ENCODE measurements around the gene MPV17L2. TPM values are rescaled to one million over a fixed set of nuclear protein-coding genes. Genes with fewer than 3 reads are reported as not detected.
"Not testable (repeated sequence)": the region's sequence is repeated elsewhere in the genome, so short reads cannot be mapped to it uniquely, and the experiment has no call there.

Gene MPV17L2
- 42.3 and 54.3 TPM in 2 replicates for total RNA-seq (2014; rRNA removed; shearing (Covaris generic))

DNA sequence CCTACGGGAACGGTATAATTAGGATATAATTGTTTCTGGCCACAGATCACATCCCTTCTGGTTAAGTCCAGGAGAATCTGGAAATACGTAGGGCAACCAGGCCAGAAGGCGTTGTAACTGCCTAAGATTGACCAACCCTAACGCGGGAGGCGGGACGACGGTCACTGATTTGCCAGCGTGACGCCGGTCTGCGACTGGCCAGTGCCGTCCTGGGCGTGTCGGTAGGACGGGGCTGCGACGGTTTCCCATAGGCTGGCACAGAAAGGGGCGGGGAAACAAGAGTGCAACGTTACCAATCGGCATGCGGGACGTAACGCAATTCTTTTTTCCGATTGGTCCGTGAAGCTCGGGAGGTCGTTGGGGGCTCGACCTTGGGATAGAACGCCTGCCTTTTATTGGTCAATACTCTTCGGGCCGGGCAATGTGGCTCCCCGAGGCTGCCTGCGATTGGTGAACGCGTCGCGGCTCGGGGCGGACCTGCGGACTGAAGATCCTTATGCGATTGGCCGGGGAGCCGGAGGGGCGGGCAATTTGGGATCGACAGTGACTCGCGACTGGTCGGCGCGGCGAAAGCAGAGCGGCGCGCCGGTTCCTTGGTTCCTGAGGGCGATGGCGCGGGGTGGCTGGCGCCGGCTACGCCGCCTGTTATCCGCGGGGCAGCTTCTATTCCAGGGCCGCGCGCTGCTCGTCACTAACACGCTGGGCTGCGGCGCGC is at the start of gene MPV17L2:
Gene MPV17L2, plus strand, starts transcription at position 546 of the 715 bp plus-strand sequence. Its CDS starts 64 bp downstream, at position 610.
- peak; percentile 97 for DNase-seq (ENCODE audit: low spot score)

DNA sequence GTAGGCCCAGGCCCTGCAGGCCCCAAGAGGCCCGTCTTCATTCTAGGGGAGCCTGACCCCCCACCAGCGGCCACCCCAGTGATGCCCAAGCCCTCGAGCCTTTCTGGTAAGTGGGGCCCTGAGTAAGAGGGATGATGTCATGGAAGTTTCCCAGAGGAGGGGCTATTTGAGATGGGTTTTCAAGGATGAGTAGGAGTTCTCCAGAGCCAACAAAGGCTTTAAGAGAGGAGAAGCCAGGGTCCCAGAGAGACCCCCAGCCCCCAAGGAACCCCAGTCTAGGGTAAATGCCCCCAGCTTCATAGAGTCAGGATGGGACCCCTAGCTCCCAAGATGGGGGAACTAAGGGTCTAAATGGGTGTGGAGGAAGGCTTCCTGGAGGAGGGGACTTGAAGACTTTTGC is 49.1 kb upstream of the MPV17L2 start:
- DNase-seq (ENCODE audit: low spot score), result no peak

DNA sequence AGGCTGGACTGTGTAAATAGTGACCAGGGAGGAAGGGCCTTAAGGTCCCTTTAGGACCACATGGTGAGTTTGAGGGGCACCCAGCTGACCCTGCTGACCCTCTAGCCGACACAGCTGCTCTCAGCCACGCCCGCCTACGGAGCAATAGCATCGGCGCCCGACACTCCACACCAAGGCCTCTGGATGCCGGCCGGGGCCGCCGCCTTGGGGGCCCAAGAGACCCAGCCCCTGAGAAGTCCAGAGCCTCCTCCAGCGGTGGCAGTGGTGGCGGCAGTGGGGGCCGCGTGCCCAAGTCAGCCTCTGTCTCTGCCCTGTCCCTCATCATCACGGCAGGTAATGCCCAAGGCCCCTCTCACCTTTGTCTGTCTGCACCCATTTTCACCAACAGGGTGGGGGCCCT is 48.7 kb upstream of the MPV17L2 start:
- no peak for DNase-seq (ENCODE audit: low spot score)

DNA sequence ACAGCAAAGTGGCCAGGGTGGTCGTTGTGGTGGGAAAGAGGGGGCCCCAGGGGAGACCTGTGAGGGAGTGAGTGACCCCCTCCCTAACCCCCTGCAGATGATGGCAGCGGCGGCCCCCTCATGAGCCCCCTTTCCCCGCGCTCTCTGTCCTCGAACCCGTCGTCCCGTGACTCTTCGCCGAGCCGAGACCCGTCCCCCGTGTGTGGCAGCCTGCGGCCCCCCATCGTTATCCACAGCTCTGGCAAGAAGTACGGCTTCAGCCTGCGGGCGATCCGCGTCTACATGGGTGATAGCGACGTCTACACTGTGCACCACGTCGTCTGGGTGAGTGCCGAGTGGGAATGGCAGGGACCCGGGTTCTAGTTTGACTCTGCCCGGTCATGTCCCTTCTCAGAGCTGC is 48.1 kb upstream of the MPV17L2 start:
- DNase-seq (ENCODE audit: low spot score), result no peak

DNA sequence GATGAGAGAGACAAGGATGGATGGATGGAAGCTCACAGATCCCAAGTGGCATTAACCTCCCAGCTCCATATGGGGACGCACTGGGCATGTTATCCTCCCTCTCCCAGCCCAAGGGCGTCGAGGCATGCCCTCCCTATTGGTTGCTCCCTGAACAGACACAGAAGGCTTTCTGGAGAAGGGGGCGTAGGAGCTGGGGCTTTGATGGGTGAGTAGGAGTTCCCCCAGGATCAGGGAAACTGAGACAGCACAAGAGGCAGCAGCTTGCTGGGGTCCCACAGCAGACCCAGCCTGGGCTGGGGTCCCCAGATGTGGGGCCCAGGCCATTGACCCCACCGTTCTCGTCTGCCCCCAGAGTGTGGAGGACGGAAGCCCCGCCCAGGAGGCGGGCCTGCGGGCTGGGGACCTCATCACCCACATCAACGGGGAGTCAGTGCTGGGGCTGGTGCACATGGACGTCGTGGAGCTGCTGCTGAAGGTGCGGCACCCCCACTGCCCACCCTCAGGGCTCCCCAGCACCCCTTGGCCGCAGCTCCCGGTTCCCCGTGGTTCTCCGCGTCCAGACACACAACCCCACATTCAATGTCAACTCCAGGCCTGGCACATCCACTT is 47.5 kb upstream of the MPV17L2 start:
- DNase-seq (ENCODE audit: low spot score), result no peak

DNA sequence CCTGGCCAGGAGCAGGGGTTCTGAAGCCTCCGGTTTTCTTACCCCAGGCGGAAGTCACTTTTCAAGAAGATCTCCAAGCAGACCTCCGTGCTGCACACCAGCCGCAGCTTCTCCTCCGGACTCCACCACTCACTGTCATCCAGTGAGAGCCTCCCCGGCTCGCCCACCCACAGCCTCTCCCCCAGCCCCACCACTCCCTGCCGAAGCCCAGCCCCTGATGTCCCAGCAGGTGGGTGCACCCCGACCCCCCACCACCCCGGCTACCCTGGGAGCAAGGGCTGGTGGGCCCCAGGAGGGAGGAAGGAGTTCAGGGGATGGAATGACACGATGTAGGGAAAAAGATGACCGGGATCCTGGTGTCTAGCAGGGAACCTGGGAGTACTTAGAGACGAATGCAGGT is 45.6 kb upstream of the MPV17L2 start:
- no peak for DNase-seq (ENCODE audit: low spot score)

DNA sequence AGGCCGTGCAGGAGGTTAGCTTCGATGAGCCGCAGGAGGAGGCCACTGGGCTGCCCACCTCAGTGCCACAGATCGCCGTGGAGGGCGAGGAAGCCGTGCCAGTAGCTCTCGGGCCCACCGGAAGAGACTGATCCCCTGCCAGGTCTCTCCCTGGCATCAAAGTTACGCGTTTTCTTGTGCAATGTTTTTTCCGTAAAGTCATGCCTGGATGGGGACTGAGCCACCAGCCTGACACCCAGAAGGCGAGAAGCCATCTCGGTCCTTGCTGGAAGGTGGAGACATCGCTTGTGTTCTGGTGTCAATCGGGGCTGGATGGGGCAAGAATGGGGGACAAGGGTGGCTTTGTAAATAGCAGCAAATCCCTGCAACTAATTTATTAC is 43.4 kb upstream of the MPV17L2 start:
- no peak for DNase-seq (ENCODE audit: low spot score)

DNA sequence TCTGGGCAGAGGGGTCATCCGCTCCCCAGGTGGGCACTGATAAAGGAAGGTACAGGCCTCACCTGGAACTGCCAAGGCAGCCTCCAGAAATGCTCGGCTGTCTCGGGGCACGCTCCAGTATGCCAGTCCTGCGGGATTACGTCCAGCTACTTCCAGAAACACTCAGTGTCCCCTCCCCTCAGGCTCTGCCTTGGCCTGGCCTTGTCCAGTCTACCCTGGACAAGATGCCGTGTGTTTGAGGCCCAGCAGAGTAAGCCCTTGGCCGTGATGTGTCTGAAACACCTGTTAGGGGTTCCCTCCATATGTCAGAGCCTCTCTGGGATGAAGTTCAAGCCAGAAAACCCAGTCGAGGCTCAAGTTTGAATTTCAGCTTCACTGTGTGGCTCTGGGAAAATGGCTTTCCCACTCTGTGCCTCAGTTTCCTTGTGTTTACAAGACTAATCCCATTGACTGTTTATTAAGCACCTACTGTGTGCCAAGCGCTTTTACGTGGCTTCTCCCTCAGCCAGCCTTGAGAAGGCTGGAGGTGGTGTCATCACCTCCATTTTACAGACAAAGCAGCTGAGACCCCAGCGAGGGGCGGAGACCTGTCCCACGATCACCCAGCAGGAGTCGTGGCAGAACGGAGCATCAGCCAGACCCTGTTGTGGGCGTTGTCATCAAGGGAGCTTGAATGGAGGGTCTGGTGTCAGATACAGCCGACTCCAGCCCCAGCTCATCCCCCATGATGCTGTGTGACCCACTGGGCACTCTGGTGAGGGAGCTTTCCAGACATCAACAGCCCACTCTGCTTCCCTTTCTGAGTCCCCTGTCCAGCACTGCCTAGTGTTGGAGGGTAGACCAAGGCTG is 42.0 kb upstream of the MPV17L2 start:
- no peak for DNase-seq (ENCODE audit: low spot score)

DNA sequence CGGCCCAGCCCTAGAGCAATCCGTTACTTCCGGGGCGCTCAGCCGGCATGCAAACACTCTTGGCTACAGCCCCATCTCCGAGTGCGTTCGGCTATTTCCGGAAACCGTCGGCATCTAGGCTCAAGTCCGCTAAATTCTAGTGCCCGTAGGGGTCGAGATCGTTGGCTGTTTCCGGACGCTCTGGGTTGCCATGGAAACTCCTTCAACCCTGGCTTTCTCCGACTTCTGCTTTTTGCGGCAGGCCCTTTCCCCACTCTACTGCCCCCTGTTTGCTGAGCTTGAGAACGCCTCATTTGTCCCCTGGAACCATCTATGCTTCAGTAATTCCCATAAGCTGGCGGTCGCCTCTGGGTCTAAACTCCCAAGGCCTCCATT is 40.6 kb upstream of the MPV17L2 start:
- peak; percentile 90 for DNase-seq (ENCODE audit: low spot score)

DNA sequence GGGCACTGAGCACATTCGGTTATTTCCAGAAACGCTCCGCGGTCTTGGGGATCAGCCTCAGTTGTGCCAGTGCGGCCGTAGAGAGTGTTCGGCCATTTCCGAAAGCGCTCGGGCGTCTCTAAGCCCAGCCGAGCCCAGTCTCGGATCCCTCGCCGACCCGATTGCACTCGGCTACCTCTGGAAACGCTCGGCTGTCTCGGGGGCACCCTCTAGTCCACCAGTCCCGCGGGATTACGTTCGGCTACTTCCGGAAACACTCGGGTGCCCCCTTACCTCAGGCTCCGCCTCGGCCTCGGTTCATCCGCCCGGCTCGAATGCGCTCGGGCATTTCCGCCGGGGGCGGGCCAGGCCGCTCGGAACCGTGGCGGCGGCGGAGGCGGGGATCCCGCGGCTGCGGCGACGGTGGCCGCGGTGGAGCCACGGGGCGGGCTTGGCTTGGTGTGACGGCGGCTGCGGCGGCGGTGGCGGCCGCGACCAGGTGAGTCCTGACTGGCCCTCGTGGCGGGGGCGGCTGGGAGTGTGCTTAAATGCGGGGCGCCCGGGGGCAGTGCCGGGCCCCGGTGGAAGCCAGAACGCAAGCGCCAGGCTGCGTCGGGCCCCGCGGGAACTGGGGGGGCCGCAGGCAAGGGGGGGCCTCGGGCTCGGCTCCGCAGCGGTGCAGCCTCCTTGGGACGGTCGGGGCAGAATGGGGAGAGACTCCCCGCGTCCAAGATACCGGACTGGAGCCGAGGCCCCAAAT is 40.0 kb upstream of the MPV17L2 start, which contains the start of gene PIK3R2:
Gene PIK3R2, plus strand, starts transcription at position 347 of the 739 bp plus-strand sequence. CDS start 2,717 bp downstream, outside the sequence.
- DNase-seq (ENCODE audit: low spot score), result peak; percentile 97

DNA sequence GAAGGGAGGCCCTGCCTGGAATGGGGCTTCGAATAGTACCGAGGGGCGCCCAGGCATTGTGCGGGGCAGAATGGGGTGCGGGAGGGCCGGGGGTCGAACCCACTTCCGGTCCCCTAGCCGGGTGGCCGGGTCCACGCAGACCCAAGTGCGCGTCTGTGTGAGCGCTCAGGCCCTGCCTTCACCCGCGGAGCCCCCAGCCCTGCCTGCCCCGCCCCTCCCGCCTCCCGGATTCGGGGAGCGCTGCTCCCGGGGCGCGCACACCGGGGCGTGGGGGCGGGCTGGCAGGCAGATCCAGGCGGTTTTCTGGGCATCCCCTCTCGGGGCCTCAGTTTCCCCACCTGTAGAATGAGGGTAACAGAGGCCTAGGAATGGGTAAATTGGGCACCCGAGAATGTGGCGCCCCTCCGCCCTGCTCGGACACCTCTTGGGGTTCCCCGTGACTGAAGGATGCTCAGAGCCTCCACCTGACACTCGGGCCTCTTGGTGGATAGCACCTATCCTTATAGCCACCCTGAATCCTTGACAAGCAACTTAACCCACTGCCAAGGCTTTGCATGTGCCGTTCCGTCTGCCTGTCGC is 39.4 kb upstream of the MPV17L2 start:
- DNase-seq (ENCODE audit: low spot score), result no peak

DNA sequence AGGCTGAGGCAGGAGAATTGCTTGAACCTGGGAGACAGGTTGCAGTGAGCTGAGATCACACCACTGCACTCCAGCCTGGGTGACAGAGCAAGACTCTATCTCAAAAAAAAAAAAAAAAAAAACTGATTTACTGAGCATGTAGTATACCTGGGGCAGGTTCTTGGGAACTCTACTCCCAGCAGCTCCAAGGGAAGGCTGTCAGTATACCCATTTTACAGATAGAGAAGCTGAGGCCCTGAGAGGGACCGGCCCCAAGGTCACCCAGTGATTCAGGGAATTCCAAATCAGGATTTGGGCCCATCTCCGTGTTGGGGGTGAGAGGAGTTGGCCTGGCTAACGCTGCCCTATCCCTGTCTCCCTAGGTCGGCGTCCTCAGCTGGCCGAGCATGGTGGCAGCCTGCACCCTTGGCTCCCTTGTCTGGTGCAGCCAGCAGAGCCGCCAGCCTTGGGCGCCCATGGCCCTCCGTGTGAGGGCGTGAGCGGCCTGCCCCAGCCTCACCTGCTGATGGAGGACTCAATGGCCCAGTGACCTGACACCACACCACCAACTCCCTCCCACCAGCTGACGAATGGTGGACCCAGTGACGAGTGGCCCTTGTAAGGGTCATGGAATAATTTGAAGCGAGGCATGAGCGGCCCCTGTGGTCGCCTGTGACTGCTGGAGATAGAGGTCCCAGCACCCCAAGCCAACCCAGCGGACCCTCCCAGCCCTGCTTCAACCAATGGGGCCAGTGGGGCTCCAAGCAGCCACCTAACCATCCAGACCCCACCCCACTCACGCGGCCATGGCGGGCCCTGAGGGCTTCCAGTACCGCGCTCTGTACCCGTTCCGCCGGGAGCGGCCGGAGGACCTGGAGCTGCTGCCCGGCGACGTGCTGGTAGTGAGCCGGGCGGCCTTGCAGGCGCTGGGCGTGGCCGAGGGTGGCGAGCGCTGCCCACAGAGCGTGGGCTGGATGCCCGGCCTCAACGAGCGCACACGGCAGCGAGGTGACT is 37.6 kb upstream of the MPV17L2 start:
- DNase-seq (ENCODE audit: low spot score), result no peak

DNA sequence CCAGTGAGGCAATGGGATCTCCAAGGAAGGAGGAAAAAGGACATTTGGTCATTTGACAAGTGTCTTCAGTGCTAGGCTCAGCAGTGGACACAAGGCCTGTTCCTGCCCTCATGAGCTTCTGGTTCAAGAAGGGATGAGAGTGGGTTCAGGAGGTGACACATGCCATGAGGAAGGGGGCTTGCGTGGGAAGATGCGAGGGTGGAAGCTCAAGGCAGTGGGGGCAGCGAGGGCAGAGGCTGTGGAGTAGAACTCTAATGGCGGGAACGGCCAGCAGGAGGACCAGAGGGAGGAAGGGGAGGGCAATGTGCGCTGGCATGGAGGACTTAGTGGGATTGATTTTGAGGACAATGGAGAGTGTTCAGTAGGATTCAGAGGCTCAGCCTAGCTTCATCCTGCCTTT is 36.8 kb upstream of the MPV17L2 start:
- DNase-seq (ENCODE audit: low spot score), result no peak

DNA sequence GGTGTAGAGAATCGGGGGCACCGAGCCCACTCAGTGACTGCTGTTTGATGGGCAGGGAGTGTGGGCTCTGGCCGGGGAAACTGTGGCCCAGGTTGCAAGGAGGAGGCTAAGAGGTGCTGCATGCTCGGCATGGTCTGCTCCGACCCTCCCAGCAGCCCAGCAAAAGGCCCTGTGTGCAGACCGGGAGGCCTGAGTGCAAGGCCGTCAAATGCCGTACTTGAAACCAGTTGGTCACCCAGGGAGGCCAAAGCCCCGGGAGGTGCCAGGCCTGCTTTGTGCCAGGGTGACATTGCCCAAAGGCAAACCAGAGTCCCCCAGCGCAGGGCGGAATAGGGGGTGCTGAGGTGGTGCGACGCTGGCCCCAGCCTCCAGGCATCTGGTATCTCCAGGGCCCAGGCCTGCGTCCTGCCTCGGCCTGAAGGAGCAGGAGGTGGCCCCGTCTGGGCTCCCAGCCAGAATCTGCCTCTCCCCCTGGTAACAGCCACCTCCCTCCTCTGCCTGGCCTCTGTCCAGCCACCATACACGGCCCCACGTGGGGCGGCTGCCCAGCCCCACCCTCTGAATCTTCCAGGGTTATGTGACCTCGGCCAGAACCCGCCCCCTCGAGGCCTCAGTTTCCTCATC is 36.1 kb upstream of the MPV17L2 start:
- peak; percentile 83 for DNase-seq (ENCODE audit: low spot score)

DNA sequence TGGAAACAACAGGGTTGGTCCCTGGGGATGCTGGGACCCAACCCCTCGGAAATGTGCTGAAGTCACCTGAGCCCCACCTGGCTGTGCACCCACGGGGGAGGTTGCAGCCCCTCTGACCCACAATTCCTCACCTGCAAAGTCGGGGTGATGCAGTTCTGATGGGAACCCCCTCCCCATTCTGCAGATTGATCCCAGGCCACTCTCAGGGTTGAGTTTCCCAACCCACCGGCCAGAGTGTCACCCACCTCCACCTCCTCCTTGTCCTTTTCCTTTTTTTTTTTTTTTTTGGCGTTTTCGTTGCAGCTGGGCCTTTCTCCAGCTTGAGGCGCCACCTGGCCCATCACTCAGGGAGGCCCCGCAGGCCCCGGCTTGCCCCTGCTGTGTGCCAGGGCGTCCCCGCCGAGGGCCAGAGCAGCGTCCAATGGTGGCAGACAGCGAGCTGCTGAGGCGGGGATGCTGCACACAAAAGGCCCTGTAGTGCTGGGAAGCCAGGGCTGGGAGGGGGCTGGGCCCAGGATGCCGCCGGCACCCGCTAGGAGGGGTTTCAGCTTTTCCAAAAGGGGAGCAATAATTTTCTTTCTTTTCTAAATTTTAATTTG is 35.5 kb upstream of the MPV17L2 start:
- DNase-seq (ENCODE audit: low spot score), result no peak

DNA sequence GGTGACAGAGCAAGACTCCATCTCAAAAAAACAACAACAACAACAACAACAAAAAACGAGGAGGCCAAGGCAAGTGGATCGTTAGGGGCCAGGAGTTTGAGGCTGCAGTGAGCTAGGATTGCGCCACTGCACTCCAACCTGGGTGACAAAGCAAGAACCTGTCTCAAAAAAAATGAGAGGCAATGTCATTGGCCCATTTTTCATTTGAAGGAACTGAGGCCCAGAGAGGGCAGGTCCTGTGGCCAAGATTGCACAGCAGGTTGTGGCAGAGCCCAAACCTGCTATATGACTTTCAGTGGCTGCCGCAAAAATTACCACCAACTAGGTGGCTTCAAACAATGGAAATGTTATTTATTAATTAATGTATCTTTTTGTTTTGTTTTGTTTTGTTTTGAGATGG is 34.6 kb upstream of the MPV17L2 start:
- no peak for DNase-seq (ENCODE audit: low spot score)

DNA sequence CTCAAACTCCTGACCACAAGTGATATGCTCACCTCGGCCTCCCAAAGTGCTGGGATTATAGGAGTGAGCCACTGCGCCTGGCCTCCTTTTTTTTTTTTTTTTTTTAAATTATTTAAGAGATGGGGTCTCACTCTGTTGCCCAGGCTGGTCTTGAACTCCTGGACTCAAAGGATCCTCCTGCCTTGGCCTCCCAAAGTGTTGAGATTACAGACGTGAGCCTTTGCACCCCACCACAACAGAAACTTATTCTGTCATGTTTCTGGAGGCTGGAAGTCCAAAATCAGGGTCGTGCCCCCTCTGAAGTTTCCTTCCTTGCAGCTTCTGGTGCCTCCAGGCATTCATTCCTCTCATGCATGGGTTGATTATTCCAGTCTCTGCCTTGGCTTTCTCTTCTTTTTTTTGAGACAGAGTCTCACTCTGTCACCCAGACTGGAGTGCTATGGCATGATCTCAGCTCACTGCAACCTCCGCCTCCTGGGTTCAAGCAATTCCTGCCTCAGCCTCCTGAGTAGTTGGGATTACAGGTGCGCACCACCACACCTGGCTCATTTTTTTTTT is 33.9 kb upstream of the MPV17L2 start:
- not testable (repeated sequence) for DNase-seq (ENCODE audit: low spot score)

DNA sequence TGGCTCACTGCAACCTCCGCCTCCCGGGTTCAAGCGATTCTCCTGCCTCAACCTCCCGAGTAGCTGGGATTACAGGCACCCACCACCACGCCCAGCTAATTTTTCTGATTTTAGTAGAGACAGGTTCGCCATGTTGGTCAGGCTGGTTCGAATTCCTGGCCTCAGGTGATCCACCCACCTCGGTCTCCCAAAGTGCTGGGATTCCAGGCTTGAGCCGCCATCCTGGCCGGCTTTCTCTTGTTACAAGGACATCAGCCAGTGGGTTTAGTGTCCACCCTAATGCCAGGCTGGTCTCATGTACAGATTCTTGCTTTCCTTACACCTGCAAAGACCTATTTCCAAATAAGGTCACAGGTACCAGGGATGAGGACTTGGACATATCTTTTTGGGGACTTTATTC is 33.2 kb upstream of the MPV17L2 start:
- DNase-seq (ENCODE audit: low spot score), result no peak

DNA sequence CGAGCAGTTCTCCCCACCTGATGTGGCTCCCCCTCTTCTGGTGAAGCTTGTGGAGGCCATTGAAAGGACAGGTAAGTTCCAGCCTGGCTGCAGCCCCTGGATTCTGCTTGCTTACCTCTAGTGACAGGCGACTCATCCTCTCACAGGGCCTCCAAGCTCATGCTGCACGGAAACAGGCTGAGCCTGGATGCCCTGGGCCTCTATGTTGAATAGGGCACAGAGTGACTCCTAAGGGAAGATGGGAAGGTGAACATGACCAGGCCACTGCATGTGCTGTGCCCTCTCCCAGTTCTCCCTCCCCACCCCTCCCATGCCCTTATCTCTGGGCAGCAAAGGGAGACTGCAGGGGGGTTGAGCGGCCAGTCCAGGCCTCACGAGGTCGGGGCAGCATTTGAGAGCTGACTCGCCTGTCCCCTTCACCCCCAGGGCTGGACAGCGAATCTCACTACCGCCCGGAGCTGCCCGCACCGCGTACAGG is 32.5 kb upstream of the MPV17L2 start:
- DNase-seq (ENCODE audit: low spot score), result no peak

Data from HT-29 (cell line).